Ishikawa (cell line): ENCODE results near the gene DCLRE1B.

Experiments
- CEBPB ChIP-seq: IDR thresholded peaks from 2 replicates; pipeline ENCODE4 v1.6.1; 2012
- CREB1 ChIP-seq: IDR thresholded peaks from 2 replicates; pipeline ENCODE4 v1.6.1; 2012; ENCODE audit warnings: low read depth
- EGR1 ChIP-seq: IDR thresholded peaks from 2 replicates; pipeline ENCODE4 v1.6.1; 2012
- EP300 ChIP-seq: IDR thresholded peaks from 2 replicates; pipeline ENCODE4 v1.6.1; 2012; ENCODE audit warnings: borderline replicate concordance
- FOXM1 ChIP-seq: IDR thresholded peaks from 2 replicates; pipeline ENCODE4 v1.6.1; 2012; ENCODE audit warnings: low read depth, borderline replicate concordance
- MAX ChIP-seq: IDR thresholded peaks from 2 replicates; pipeline ENCODE4 v1.6.1; 2012
- NFIC ChIP-seq: IDR thresholded peaks from 2 replicates; pipeline ENCODE4 v1.6.1; 2012
- RAD21 ChIP-seq: IDR thresholded peaks from 2 replicates; pipeline ENCODE4 v1.6.1; 2012; ENCODE audit warnings: low read depth
- REST ChIP-seq: IDR thresholded peaks from 2 replicates; pipeline ENCODE4 v1.6.1; 2012; ENCODE audit warnings: low read depth, mild to moderate bottlenecking
- TAF1 ChIP-seq: IDR thresholded peaks from 2 replicates; pipeline ENCODE4 v1.6.1; 2012; ENCODE audit warnings: low read depth, mild to moderate bottlenecking
- TCF12 ChIP-seq: IDR thresholded peaks from 2 replicates; pipeline ENCODE4 v1.6.1; 2012; ENCODE audit warnings: low read depth
- TEAD4 ChIP-seq: IDR thresholded peaks from 2 replicates; pipeline ENCODE4 v1.6.1; 2012
- YY1 ChIP-seq: IDR thresholded peaks from 2 replicates; pipeline ENCODE4 v1.6.1; 2012; ENCODE audit warnings: low read depth
- ZBTB7A ChIP-seq: IDR thresholded peaks from 2 replicates; pipeline ENCODE4 v1.6.1; 2012; ENCODE audit warnings: low read depth
- TF ChIP-seq, protein P1 (sequence below): IDR thresholded peaks from 2 replicates; pipeline ENCODE4 v1.6.1; 2012

Gene DCLRE1B

GRCh38 chr1:113941245-113941559 is 36.1 kb downstream of the DCLRE1B start:
- TF ChIP-seq, protein P1, sequence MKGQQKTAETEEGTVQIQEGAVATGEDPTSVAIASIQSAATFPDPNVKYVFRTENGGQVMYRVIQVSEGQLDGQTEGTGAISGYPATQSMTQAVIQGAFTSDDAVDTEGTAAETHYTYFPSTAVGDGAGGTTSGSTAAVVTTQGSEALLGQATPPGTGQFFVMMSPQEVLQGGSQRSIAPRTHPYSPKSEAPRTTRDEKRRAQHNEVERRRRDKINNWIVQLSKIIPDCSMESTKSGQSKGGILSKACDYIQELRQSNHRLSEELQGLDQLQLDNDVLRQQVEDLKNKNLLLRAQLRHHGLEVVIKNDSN: no peak
- TF ChIP-seq YY1 (no peak), TCF12 (no peak), CEBPB (no peak), ZBTB7A (no peak), RAD21 (no peak), TEAD4 (no peak), REST (no peak), NFIC (no peak), CREB1 (no peak), TAF1 (no peak), FOXM1 (no peak), EP300 (no peak), MAX (no peak), EGR1 (no peak)

GRCh38 chr1:113942527-113942926 is 37.4 kb downstream of the DCLRE1B start:
- no peak for TF ChIP-seq TAF1
- no peak for TF ChIP-seq YY1
- TF ChIP-seq, protein P1: no peak
- no peak for TF ChIP-seq FOXM1
- TF ChIP-seq TEAD4: no peak
- TF ChIP-seq RAD21: no peak
- TF ChIP-seq CREB1: no peak
- no peak for TF ChIP-seq MAX
- TF ChIP-seq CEBPB: no peak
- no peak for TF ChIP-seq TCF12
- TF ChIP-seq EP300: no peak
- no peak for TF ChIP-seq EGR1
- no peak for TF ChIP-seq ZBTB7A
- no peak for TF ChIP-seq NFIC
- no peak for TF ChIP-seq REST

- TF ChIP-seq NFIC: no peak
- no peak for TF ChIP-seq EP300
These were observed 38.1 kb downstream of the DCLRE1B start for GRCh38 chr1:113943028-113943811.

- TF ChIP-seq EGR1: no peak
- no peak for TF ChIP-seq NFIC
- TF ChIP-seq, protein P1: no peak
- no peak for TF ChIP-seq TCF12
- TF ChIP-seq ZBTB7A: no peak
- TF ChIP-seq FOXM1: no peak
- TF ChIP-seq MAX: no peak
- no peak for TF ChIP-seq EP300
- no peak for TF ChIP-seq RAD21
- TF ChIP-seq TAF1: no peak
- TF ChIP-seq YY1: no peak
These were observed 40.2 kb downstream of the DCLRE1B start for GRCh38 chr1:113945329-113945728.

- TF ChIP-seq EP300 (no peak), TEAD4 (no peak), REST (no peak)
These were observed 41.0 kb downstream of the DCLRE1B start for GRCh38 chr1:113946112-113946511.
